ENCODE measurements around the gene FOXK2. TPM values are rescaled to one million over a fixed set of nuclear protein-coding genes. Genes with fewer than 3 reads are reported as not detected.
A peak's percentile ranks its signal among the peaks of the same experiment; 100 is the strongest.

The FOXK2 gene
- total RNA-seq, 1 experiment from 2014 or later, result 72.0 TPM

DNA sequence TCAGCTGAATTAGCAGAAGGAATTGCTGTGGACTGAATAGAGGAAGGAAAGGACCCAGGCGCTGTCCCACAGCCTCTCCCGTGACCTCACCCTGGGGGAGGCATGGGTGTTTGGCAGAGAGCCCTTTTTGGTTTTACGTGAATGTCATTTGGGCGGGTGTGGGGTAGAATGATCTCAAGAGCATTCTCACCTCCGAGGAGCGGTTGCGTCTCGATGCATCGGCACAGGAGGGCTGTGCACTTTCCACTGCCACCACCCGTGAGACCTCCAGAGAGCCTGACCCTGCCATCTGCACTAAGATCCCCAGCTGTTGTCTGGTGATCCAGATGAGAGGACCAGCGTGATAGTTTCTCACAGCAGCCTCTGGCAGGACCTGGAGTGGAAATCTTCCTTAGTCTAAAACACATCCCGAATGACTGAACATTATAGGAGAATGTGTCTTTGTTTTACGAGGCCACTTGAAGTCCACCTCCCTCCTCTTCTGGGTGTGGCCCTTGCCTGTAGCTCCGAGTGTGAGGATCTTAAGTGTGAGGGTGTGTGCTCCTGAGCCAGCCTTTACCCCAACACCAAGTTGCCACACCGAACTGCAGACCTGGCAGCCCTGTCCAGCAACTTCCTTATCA is 29.3 kb downstream of the FOXK2 start:
- no peak overlapping the region for H4K8ac ChIP-seq (replicated peaks; ENCODE audit: insufficient read length, low read depth, low read length)
- no peak overlapping the region for H2AFZ ChIP-seq (ENCODE audit: low read length)
- H3K9me3 ChIP-seq (ENCODE audit: control insufficient read depth, low read depth, low read length), result no peaks in the 10 kb centered on the region
- no peak overlapping the region for H3K18ac ChIP-seq (ENCODE audit: insufficient read length, low read depth, low read length)
- Mint-ChIP-seq H3K36me3 (ENCODE audit: insufficient read depth in 1 of 3, low read depth in 3 of 3) (peaks cover 0 to 10% (median 8%) of the 10 kb centered on the region in 3 experiments; a peak in 5 of 7 replicates), H3K4me3 (no peak overlapping the region), H3K27me3 (ENCODE audit: low read depth) (no peaks in the 10 kb centered on the region), H3K27ac (0 out of 7 replicates have a peak overlapping the region, but pooled peaks of 1 of the 3 experiments have one; percentile 49), H3K9me3 (no peaks in the 10 kb centered on the region), H3K4me1 (peaks cover 20 to 21% of the 10 kb centered on the region in 2 experiments)
- no peak overlapping the region for H4K5ac ChIP-seq (ENCODE audit: insufficient read length, low read depth, low read length)
- H3K14ac ChIP-seq (ENCODE audit: insufficient read depth, low read length), result no peak overlapping the region
- H3T11ph ChIP-seq (ENCODE audit: low read length), result no peak overlapping the region
- no peak overlapping the region for H2BK120ac ChIP-seq (ENCODE audit: low read depth, low read length, poor library complexity, severe bottlenecking)
- peaks cover 4% of the 10 kb centered on the region for H4K20me1 ChIP-seq (ENCODE audit: control insufficient read depth, insufficient read depth, insufficient read length)
- no CpG with 5 or more reads among the region's 15 CpGs for WGBS (ENCODE audit: extremely low coverage, insufficient read length, low lambda C conversion rate)
- no peak overlapping the region for H2BK5ac ChIP-seq (ENCODE audit: insufficient read length, low read length)
- no peaks in the 10 kb centered on the region for H3K23me2 ChIP-seq (ENCODE audit: insufficient read length, low read depth, low read length, poor library complexity, severe bottlenecking)
- H2BK20ac ChIP-seq (ENCODE audit: low read depth, low read length, poor library complexity, severe bottlenecking), result no peak overlapping the region
- H3K56ac ChIP-seq (ENCODE audit: insufficient read length, low read depth, low read length), result no peak overlapping the region
- TF ChIP-seq, protein P1, sequence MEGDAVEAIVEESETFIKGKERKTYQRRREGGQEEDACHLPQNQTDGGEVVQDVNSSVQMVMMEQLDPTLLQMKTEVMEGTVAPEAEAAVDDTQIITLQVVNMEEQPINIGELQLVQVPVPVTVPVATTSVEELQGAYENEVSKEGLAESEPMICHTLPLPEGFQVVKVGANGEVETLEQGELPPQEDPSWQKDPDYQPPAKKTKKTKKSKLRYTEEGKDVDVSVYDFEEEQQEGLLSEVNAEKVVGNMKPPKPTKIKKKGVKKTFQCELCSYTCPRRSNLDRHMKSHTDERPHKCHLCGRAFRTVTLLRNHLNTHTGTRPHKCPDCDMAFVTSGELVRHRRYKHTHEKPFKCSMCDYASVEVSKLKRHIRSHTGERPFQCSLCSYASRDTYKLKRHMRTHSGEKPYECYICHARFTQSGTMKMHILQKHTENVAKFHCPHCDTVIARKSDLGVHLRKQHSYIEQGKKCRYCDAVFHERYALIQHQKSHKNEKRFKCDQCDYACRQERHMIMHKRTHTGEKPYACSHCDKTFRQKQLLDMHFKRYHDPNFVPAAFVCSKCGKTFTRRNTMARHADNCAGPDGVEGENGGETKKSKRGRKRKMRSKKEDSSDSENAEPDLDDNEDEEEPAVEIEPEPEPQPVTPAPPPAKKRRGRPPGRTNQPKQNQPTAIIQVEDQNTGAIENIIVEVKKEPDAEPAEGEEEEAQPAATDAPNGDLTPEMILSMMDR (conservative IDR thresholded peaks at IDR 0.05), result no peak
- H2BK12ac ChIP-seq (ENCODE audit: insufficient read length, low read depth, low read length), result no peak overlapping the region
- peaks cover 60% of the 10 kb centered on the region; the same call in 1 of the 2 replicates for H3K79me2 ChIP-seq (ENCODE audit: insufficient read depth, low read length)
- no peak overlapping the region for H3K23ac ChIP-seq (ENCODE audit: insufficient read length, low read depth, low read length)
- peaks cover 12% of the 10 kb centered on the region for H3K79me1 ChIP-seq (ENCODE audit: insufficient read depth, low read depth, low read length, poor library complexity, severe bottlenecking)
- no peak overlapping the region for H2BK15ac ChIP-seq (ENCODE audit: low read depth, low read length)
- peaks cover 3% of the 10 kb centered on the region for H3K4me1 ChIP-seq (ENCODE audit: insufficient read depth, low read length)
- no peak for DNase-seq
- no peak overlapping the region for H3K27ac ChIP-seq (ENCODE audit: insufficient read length, low read depth, low read length)
- no peak overlapping the region for H3K9ac ChIP-seq (ENCODE audit: extremely low read depth, insufficient read length, low read length)
- no peak overlapping the region for H4K91ac ChIP-seq (ENCODE audit: insufficient read length, low read depth, low read length)
- H3K4ac ChIP-seq (ENCODE audit: low read depth, low read length), result no peak overlapping the region
- H3K27me3 ChIP-seq (ENCODE audit: insufficient read depth, low read length), result no peaks in the 10 kb centered on the region
- H2AK5ac ChIP-seq (ENCODE audit: insufficient read length, low read length), result no peak overlapping the region
- H3K4me2 ChIP-seq (ENCODE audit: insufficient read depth, insufficient read length, low read length), result no peak overlapping the region

All from H9 (cell line).